CD14-positive monocyte (primary cell): ENCODE results near the gene CDKAL1. TPM values are rescaled to one million over a fixed set of nuclear protein-coding genes. Genes with fewer than 3 reads are reported as not detected.

ENCODE experiments used
- DNase-seq, 3 donors: peaks; one replicate each; pipeline ENCODE4 v3.0.0-alpha.2; 2011 to 2022
- H2AFZ ChIP-seq: 2 replicates; pipeline ENCODE4 v1.6.0; 2012; ENCODE audit warnings: mild to moderate bottlenecking, low read depth, low read length, inconsistent platforms; ENCODE audit not compliant: insufficient read depth, poor library complexity, severe bottlenecking
- H3K27ac ChIP-seq, 2 donors: 1 replicate in 1 of 2; 2 replicates in 1 of 2; pipeline ENCODE4 v1.5.1; 2012 to 2013; ENCODE audit warnings: low read length in 2 of 2, control low read depth in 1 of 2, inconsistent platforms in 1 of 2, low read depth in 1 of 2, mild to moderate bottlenecking in 1 of 2
- H3K27me3 ChIP-seq, 2 donors: one replicate each; pipeline versions ENCODE4 v1.6.0 to v1.6.1; 2011 to 2013; ENCODE audit warnings: low read length in 2 of 2; ENCODE audit not compliant: control insufficient read depth in 2 of 2, insufficient read depth in 2 of 2
- H3K36me3 ChIP-seq, 2 donors: replicated peaks in 1 of 2; 1 replicate in 1 of 2; 2 replicates in 1 of 2; pipeline versions ENCODE4 v1.5.1 to v1.6.1; 2012 to 2013; ENCODE audit warnings: low read length in 2 of 2, control low read depth in 1 of 2, inconsistent platforms in 1 of 2, mild to moderate bottlenecking in 1 of 2; ENCODE audit not compliant: insufficient read depth in 2 of 2, control insufficient read depth in 1 of 2
- H3K4me1 ChIP-seq, 2 donors: 1 replicate in 1 of 2; 2 replicates in 1 of 2; pipeline versions ENCODE4 v1.5.1 to v1.6.1; 2012 to 2013; ENCODE audit warnings: low read length in 2 of 2, control low read depth in 1 of 2, inconsistent platforms in 1 of 2, mild to moderate bottlenecking in 1 of 2, moderate library complexity in 1 of 2; ENCODE audit not compliant: insufficient read depth in 2 of 2, control insufficient read depth in 1 of 2
- H3K4me2 ChIP-seq: replicated peaks from 2 replicates; pipeline ENCODE3; 2012; ENCODE audit warnings: low read length, moderate library complexity, mild to moderate bottlenecking; ENCODE audit not compliant: poor library complexity, severe bottlenecking; ENCODE audit errors: extremely low read depth
- H3K4me3 ChIP-seq, 3 experiments: fragments of 200-600 bp in 1 of 3; sonication (generic) in 1 of 3; replicated peaks in 1 of 3; 1 replicate in 2 of 3; 2 replicates in 1 of 3; pipeline ENCODE4 v1.5.1; 2011 to 2013; ENCODE audit warnings: low read length in 3 of 3, mild to moderate bottlenecking in 3 of 3, control low read depth in 2 of 3, low read depth in 2 of 3, inconsistent platforms in 1 of 3, moderate library complexity in 1 of 3
- H3K79me2 ChIP-seq: 2 replicates; pipeline ENCODE4 v1.6.0; 2012; ENCODE audit warnings: mild to moderate bottlenecking, control low read depth, inconsistent platforms, low read length, moderate library complexity; ENCODE audit not compliant: insufficient read depth
- H3K9ac ChIP-seq: 2 replicates; pipeline ENCODE4 v1.6.0; 2017; ENCODE audit warnings: low read length, mild to moderate bottlenecking; ENCODE audit not compliant: insufficient read depth, poor library complexity, severe bottlenecking
- H3K9me3 ChIP-seq, 2 donors: replicated peaks in 1 of 2; 1 replicate in 1 of 2; 2 replicates in 1 of 2; pipeline versions ENCODE4 v1.5.1 to v1.6.1; 2012 to 2013; ENCODE audit warnings: low read length in 2 of 2, control low read depth in 1 of 2; ENCODE audit not compliant: control insufficient read depth in 1 of 2, insufficient read depth in 1 of 2
- H4K20me1 ChIP-seq: 2 replicates; pipeline ENCODE4 v1.6.0; 2012; ENCODE audit warnings: mild to moderate bottlenecking, low read length, control low read depth, moderate library complexity; ENCODE audit not compliant: insufficient read depth
- H3K27ac Mint-ChIP-seq, 7 donors: one replicate each; pipeline ENCODE4 v1.8.0; 2020; ENCODE audit warnings: mild to moderate bottlenecking in 7 of 7, mixed read lengths in 7 of 7, moderate library complexity in 6 of 7, inconsistent platforms in 2 of 7
- H3K27me3 Mint-ChIP-seq, 3 donors: one replicate each; pipeline ENCODE4 v1.8.0; 2021 to 2022; ENCODE audit warnings: low read depth in 3 of 3, mild to moderate bottlenecking in 3 of 3, mixed read lengths in 3 of 3, moderate library complexity in 3 of 3, inconsistent platforms in 1 of 3
- H3K36me3 Mint-ChIP-seq, 2 donors: one replicate each; pipeline ENCODE4 v1.8.0; 2020; ENCODE audit warnings: mixed read lengths in 2 of 2, inconsistent platforms in 1 of 2, mild to moderate bottlenecking in 1 of 2
- H3K4me1 Mint-ChIP-seq: one replicate; pipeline ENCODE4 v1.8.0; 2020; ENCODE audit warnings: mild to moderate bottlenecking, mixed read lengths
- H3K4me3 Mint-ChIP-seq, 2 donors: one replicate each; pipeline ENCODE4 v1.8.0; 2020; ENCODE audit warnings: mild to moderate bottlenecking in 2 of 2, mixed read lengths in 2 of 2, moderate library complexity in 1 of 2
- H3K9me3 Mint-ChIP-seq, 7 donors: one replicate each; pipeline ENCODE4 v1.8.0; 2020 to 2022; ENCODE audit warnings: mixed read lengths in 7 of 7, mild to moderate bottlenecking in 6 of 7, moderate library complexity in 6 of 7, inconsistent platforms in 2 of 7
- CTCF ChIP-seq: fragments of 200-600 bp; IDR thresholded peaks from one replicate; pipeline ENCODE4 v1.8.0; 2022; ENCODE audit warnings: antibody characterized with exemption, mild to moderate bottlenecking
- WGBS: methylation state at CpG from one replicate; pipeline ENCODE4 v1.1.5; 2013; ENCODE audit warnings: missing lambda C conversion rate; ENCODE audit not compliant: insufficient coverage; 5-methylcytosine and 5-hydroxymethylcytosine counted together
- intact Hi-C, 2 donors: fragments of 100-400 bp; cut with micrococcal nuclease; formaldehyde crosslinking; loops; one replicate each; pipeline versions ENCODE4 v1.15.0 to v1.15.1; 2023
- polyA plus RNA-seq, 3 donors: library from polyadenylated mRNA; depleted of rRNA in 1 of 3; unstranded in 2 of 3; stranded (reverse) in 1 of 3; fragments of 300-500 nt in 2 of 3; fragments of >200 nt in 1 of 3; fragmentation: Illumina TruSeq in 2 of 3; gene quantifications; 1 replicate in 2 of 3; 2 replicates in 1 of 3; pipeline ENCODE4 v1.2.3, GENCODE V29; 2012 to 2021

The CDKAL1 gene
- polyA plus RNA-seq, 3 donors = 3.2 to 12.4 (median 8.3) TPM

DNA sequence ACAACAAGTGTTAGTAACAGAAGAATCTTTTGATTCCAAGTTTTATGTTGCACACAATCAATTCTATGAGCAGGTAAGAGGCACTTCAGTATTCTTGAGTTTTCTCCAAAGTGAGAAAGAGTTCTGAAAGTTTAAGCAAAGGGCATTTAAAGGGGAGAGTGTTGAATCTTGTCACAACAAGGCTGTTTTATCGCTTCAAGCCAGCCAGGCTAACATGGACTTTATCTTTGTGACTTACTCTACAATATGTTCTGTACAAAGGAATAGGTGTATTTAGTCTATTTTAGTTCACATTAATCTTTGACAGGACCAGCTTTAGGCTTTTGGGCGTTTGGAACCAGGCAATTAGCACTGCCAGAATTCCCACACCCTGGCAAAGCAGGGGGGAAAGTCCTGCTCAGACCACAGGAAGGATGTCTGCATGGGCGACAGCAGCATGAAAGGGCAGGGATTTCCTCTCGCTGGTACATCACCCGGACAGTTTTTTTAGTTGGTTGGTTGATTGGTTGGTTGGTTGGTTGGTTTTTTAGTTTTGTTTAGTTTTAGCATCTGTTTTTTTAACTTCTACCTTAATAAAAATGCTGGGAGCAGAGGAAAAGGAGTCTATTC lies 663.9 kb downstream of the CDKAL1 start:
- no peak overlapping the region for H3K27ac ChIP-seq
- no peak for TF ChIP-seq CTCF
- no peaks in the 10 kb centered on the region for H3K79me2 ChIP-seq
- Mint-ChIP-seq H3K4me3 (no peak overlapping the region), H3K36me3 (peaks cover 9 to 16% of the 10 kb centered on the region in 2 donors), H3K9me3 (peaks cover 0 to 5% (median 0%) of the 10 kb centered on the region in 7 donors), H3K4me1 (peaks cover 14% of the 10 kb centered on the region), H3K27ac (no peak overlapping the region), H3K27me3 (no peaks in the 10 kb centered on the region)
- H3K9ac ChIP-seq = no peak overlapping the region
- intact Hi-C loops = no loop called here
- H2AFZ ChIP-seq = no peak overlapping the region
- no peak for DNase-seq
- no peaks in the 10 kb centered on the region for H4K20me1 ChIP-seq
- peaks cover 0 to 2% of the 10 kb centered on the region in 2 donors for H3K36me3 ChIP-seq
- H3K9me3 ChIP-seq = no peaks in the 10 kb centered on the region
- 12% methylated on average over 4 of the region's 5 CpGs for WGBS
- H3K4me3 ChIP-seq = no peak overlapping the region
- H3K27me3 ChIP-seq = no peaks in the 10 kb centered on the region
- peaks cover 4 to 5% of the 10 kb centered on the region in 2 donors for H3K4me1 ChIP-seq
- no peak overlapping the region for H3K4me2 ChIP-seq

- H3K27me3 ChIP-seq = no peaks in the 10 kb centered on the region
- no peak overlapping the region for H3K4me3 ChIP-seq
- no peak overlapping the region for H2AFZ ChIP-seq
- H3K36me3 ChIP-seq = peaks cover 0 to 2% of the 10 kb centered on the region in 2 donors
- no peaks in the 10 kb centered on the region for H3K27me3 Mint-ChIP-seq
- H3K4me2 ChIP-seq = no peak overlapping the region
- no peaks in the 10 kb centered on the region for H3K79me2 ChIP-seq
- peaks cover 0 to 5% (median 0%) of the 10 kb centered on the region in 7 donors for H3K9me3 Mint-ChIP-seq
- no peaks in the 10 kb centered on the region for H4K20me1 ChIP-seq
- peaks cover 9 to 23% of the 10 kb centered on the region in 2 donors for H3K36me3 Mint-ChIP-seq
- H3K4me3 Mint-ChIP-seq = no peak overlapping the region
- H3K4me1 ChIP-seq = peaks cover 1 to 2% of the 10 kb centered on the region in 2 donors
- H3K27ac Mint-ChIP-seq = no peak overlapping the region
- 93% methylated on average over 3 of the region's 6 CpGs for WGBS
- H3K9me3 ChIP-seq = no peaks in the 10 kb centered on the region
- intact Hi-C loops = no loop called here
- peaks cover 5% of the 10 kb centered on the region for H3K4me1 Mint-ChIP-seq
- no peak overlapping the region for H3K27ac ChIP-seq
- no peak overlapping the region for H3K9ac ChIP-seq
- no peak for DNase-seq
- TF ChIP-seq CTCF = no peak
Observed at GRCh38 chr6:21199262-21199661, 665.0 kb downstream of the CDKAL1 start.
